K562 (cell line): ENCODE results near the gene HOXC10. TPM values are rescaled to one million over a fixed set of nuclear protein-coding genes. Genes with fewer than 3 reads are reported as not detected.

Experiments
- E2F4 ChIP-seq: sonication (generic); formaldehyde crosslinking; IDR thresholded peaks from 2 replicates; pipeline ENCODE4 v1.8.0; 2022; ENCODE audit warnings: mild to moderate bottlenecking, low read depth, missing genetic modification reagents
- FOS ChIP-seq: IDR thresholded peaks from 3 replicates; pipeline ENCODE4 v1.6.1; 2011; ENCODE audit not compliant: insufficient read length; ENCODE audit errors: extremely low read depth
- GTF2B ChIP-seq: IDR thresholded peaks from 2 replicates; pipeline ENCODE4 v1.6.1; 2011; ENCODE audit not compliant: insufficient read length; ENCODE audit errors: extremely low read depth
- PTBP1 ChIP-seq: fragments of 200-400 bp; formaldehyde crosslinking; IDR thresholded peaks from 2 replicates; pipeline ENCODE4 v1.6.1; 2017; ENCODE audit warnings: low read depth, low read length
- RBBP5 ChIP-seq: fragments of 200-600 bp; sonication (generic); IDR thresholded peaks from 2 replicates; pipeline ENCODE4 v1.6.1; 2012; ENCODE audit warnings: borderline replicate concordance, mild to moderate bottlenecking, low read length, control low read depth, inconsistent platforms; ENCODE audit not compliant: insufficient read depth, poor library complexity, severe bottlenecking
- RNF2 ChIP-seq: sonication (generic); IDR thresholded peaks from 2 replicates; pipeline ENCODE4 v1.6.1; 2016
- SMARCC2 ChIP-seq: fragments of 450-650 bp; IDR thresholded peaks from 2 replicates; pipeline ENCODE4 v1.6.1; 2017; ENCODE audit warnings: antibody characterized with exemption, moderate library complexity, mild to moderate bottlenecking, low read depth
- SOX6 ChIP-seq: fragments of 450-650 bp; IDR thresholded peaks from 2 replicates; pipeline ENCODE4 v1.6.1; 2014; ENCODE audit warnings: mild to moderate bottlenecking
- TAF7 ChIP-seq: fragments of 450-650 bp; IDR thresholded peaks from 2 replicates; pipeline ENCODE4 v1.6.1; 2016; ENCODE audit warnings: missing genetic modification characterization, missing compliant biosample characterization
- polyA plus RNA-seq, 8 experiments: library from polyadenylated mRNA; depleted of rRNA in 4 of 8; stranded (reverse) in 5 of 8; unstranded in 3 of 8; fragments of >200 nt; fragmentation: Nextera tagmentation in 2 of 8; fragmentation: Illumina TruSeq in 1 of 8; extraction: Ambion mirVana in 2 of 8; extraction: Trizol in 1 of 8; gene quantifications; 2 replicates each; pipeline versions ENCODE4 v1.2.1 to v1.2.3, GENCODE V29; 2011 to 2014; ENCODE audit warnings: inconsistent platforms in 1 of 8, missing spikeins in 1 of 8
- total RNA-seq, 7 experiments: library from RNA; depleted of rRNA in 6 of 7; stranded (reverse); fragments of >200 nt in 6 of 7; fragmentation: Illumina TruSeq in 2 of 7; extraction: Trizol in 2 of 7; gene quantifications; 2 replicates each; pipeline versions ENCODE4 v1.2.1 to v1.2.3, GENCODE V29; 2011 to 2021; ENCODE audit warnings: low replicate concordance in 1 of 7
- TF ChIP-seq, protein P1 (sequence below), 2 experiments: IDR thresholded peaks; 2 replicates each; pipeline ENCODE4 v1.6.1; 2011; ENCODE audit warnings: borderline replicate concordance in 1 of 2, control low read depth in 1 of 2, low read depth in 1 of 2, low read length in 1 of 2, mild to moderate bottlenecking in 1 of 2, mixed read lengths in 1 of 2, moderate library complexity in 1 of 2; ENCODE audit not compliant: insufficient read depth in 1 of 2, insufficient read length in 1 of 2, poor library complexity in 1 of 2, severe bottlenecking in 1 of 2; ENCODE audit errors: extremely low read depth in 1 of 2
- TF ChIP-seq, protein P2 (sequence below), 2 experiments: fragments of 450-650 bp; conservative IDR thresholded peaks; 2 replicates each; pipeline ENCODE4 v1.6.1; 2017; ENCODE audit warnings: mild to moderate bottlenecking in 2 of 2, moderate library complexity in 2 of 2
- TF ChIP-seq, protein P3 (sequence below), 2 experiments: fragments of 200-800 bp in 1 of 2; sonication (Bioruptor generic) in 1 of 2; sonication (generic) in 1 of 2; formaldehyde crosslinking in 1 of 2; IDR thresholded peaks in 1 of 2; conservative IDR thresholded peaks in 1 of 2; 2 replicates each; pipeline versions ENCODE4 v1.5.0 to v1.6.1; 2016 to 2020; ENCODE audit warnings: missing compliant biosample characterization in 1 of 2, missing genetic modification characterization in 1 of 2, missing genetic modification reagents in 1 of 2
- TF ChIP-seq, protein P4 (sequence below), 2 experiments: IDR thresholded peaks in 1 of 2; conservative IDR thresholded peaks in 1 of 2; 2 replicates each; pipeline ENCODE4 v1.6.1; 2016; ENCODE audit warnings: low read depth in 2 of 2, mild to moderate bottlenecking in 1 of 2, missing compliant biosample characterization in 1 of 2, missing genetic modification characterization in 1 of 2, moderate library complexity in 1 of 2

HOXC10 gene
- total and polyA plus RNA-seq, 9 of the 15 experiments (the other 6 are each of a cell fraction or from before 2014, with no cell fraction given) = 0.13 to 0.77 (median 0.35) TPM; not detected in 2

DNA sequence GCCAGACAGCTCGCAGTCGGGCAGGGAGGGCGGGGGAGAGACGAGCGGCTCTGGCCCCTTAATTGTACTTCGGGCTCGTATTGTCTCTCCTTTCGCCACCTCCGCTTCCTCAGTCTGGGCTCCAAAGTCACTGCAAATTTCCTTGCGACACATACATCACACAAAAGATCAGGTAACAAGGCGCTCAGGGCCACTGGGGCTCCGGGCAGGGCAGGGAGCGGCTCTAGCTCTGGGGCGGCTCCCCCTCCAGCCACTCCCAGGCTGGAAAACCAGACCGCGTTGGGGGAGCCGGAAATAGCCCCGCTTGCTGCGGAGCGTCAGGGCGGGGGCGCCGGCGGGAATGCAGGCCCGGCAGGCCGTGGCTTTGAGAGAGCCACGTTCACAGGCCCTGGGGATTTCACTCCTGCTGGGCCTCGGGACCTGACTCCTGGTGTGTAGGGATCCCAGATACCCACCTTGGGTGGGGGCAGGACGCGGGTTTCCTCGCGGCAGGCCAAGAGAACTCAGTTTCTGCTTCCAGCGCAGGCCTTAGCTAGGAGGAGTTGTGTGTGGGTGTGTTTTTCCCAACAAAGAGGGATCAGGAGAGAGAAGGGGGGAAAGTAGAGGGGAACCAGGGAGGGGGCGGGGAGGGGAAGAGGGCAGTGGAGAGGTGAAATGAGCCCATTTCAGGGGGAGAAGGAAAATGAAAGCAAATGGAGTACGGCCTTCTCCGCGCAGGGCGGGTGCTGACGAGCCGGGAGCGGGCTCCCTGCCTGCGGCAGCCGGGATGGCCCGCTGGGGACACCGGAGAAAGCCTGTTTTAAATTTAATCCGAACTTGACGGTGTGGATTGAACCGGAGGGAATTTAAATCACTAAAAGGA is 10.7 kb downstream of the HOXC10 start (continued):
- TF ChIP-seq, protein P1, sequence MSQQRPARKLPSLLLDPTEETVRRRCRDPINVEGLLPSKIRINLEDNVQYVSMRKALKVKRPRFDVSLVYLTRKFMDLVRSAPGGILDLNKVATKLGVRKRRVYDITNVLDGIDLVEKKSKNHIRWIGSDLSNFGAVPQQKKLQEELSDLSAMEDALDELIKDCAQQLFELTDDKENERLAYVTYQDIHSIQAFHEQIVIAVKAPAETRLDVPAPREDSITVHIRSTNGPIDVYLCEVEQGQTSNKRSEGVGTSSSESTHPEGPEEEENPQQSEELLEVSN (IDR thresholded peaks at IDR 0.05; ENCODE audit: borderline replicate concordance in 1 of 2, extremely low read depth in 1 of 2, insufficient read depth in 1 of 2, insufficient read length in 1 of 2, low read depth in 1 of 2, low read length in 1 of 2, poor library complexity in 1 of 2, severe bottlenecking in 1 of 2) = peak; percentile 33 to 71
- no peak for TF ChIP-seq RBBP5
- TF ChIP-seq TAF7 (tag) = peak; percentile 68
- TF ChIP-seq PTBP1 = no peak
- TF ChIP-seq, protein P2, sequence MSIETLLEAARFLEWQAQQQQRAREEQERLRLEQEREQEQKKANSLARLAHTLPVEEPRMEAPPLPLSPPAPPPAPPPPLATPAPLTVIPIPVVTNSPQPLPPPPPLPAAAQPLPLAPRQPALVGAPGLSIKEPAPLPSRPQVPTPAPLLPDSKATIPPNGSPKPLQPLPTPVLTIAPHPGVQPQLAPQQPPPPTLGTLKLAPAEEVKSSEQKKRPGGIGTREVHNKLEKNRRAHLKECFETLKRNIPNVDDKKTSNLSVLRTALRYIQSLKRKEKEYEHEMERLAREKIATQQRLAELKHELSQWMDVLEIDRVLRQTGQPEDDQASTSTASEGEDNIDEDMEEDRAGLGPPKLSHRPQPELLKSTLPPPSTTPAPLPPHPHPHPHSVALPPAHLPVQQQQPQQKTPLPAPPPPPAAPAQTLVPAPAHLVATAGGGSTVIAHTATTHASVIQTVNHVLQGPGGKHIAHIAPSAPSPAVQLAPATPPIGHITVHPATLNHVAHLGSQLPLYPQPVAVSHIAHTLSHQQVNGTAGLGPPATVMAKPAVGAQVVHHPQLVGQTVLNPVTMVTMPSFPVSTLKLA (conservative IDR thresholded peaks at IDR 0.05) = peak in 1 of 2 experiments; percentile 58; a peak in 1 of 4 replicates
- TF ChIP-seq SOX6 = peak; percentile 51; the same call in 1 of the 2 replicates
- 0 out of 2 replicates have a peak, but pooled peaks have one; percentile 24 for TF ChIP-seq RNF2
- TF ChIP-seq, protein P3, sequence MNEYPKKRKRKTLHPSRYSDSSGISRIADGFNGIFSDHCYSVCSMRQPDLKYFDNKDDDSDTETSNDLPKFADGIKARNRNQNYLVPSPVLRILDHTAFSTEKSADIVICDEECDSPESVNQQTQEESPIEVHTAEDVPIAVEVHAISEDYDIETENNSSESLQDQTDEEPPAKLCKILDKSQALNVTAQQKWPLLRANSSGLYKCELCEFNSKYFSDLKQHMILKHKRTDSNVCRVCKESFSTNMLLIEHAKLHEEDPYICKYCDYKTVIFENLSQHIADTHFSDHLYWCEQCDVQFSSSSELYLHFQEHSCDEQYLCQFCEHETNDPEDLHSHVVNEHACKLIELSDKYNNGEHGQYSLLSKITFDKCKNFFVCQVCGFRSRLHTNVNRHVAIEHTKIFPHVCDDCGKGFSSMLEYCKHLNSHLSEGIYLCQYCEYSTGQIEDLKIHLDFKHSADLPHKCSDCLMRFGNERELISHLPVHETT (CRISPR knock-in tag; conservative IDR thresholded peaks at IDR 0.05 in 1 of 2, IDR thresholded peaks at IDR 0.05 in 1 of 2) = peak in 1 of 2 experiments; percentile 52; a peak in 2 of 4 replicates
- TF ChIP-seq SMARCC2 = no peak
- TF ChIP-seq E2F4 (CRISPR knock-in tag) = peak; percentile 61; the same call in 1 of the 2 replicates
- TF ChIP-seq GTF2B = no peak
- TF ChIP-seq, protein P4, sequence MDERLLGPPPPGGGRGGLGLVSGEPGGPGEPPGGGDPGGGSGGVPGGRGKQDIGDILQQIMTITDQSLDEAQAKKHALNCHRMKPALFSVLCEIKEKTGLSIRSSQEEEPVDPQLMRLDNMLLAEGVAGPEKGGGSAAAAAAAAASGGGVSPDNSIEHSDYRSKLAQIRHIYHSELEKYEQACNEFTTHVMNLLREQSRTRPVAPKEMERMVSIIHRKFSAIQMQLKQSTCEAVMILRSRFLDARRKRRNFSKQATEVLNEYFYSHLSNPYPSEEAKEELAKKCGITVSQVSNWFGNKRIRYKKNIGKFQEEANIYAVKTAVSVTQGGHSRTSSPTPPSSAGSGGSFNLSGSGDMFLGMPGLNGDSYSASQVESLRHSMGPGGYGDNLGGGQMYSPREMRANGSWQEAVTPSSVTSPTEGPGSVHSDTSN (CRISPR knock-in tag; IDR thresholded peaks at IDR 0.05; ENCODE audit: low read depth) = no peak
- TF ChIP-seq, protein P4 (tag; conservative IDR thresholded peaks at IDR 0.05; ENCODE audit: low read depth) = no peak
- no peak for TF ChIP-seq FOS
